Upper lobe of left lung (tissue), 6 donors: ENCODE results near the gene MAPK8. TPM values are rescaled to one million over a fixed set of nuclear protein-coding genes. Genes with fewer than 3 reads are reported as not detected.
"Not testable (repeated sequence)": the region's sequence is repeated elsewhere in the genome, so short reads cannot be mapped to it uniquely, and the experiment has no call there.

Experiments
- ATAC-seq, 2 donors: fragments of 200-7000 bp; cut with Tn5 transposase; one replicate each; pipeline ENCODE4 v1.9.1; 2022; ENCODE audit warnings: mild to moderate bottlenecking in 2 of 2, moderate library complexity in 2 of 2; ENCODE audit not compliant: low FRiP score in 2 of 2
- DNase-seq, 2 donors: peaks; one replicate each; pipeline ENCODE4 v3.0.0-alpha.2; 2019 to 2020
- H3K27ac ChIP-seq, 4 donors: fragments of 200-600 bp; sonication (generic); one replicate each; pipeline ENCODE4 v1.5.1; 2016 to 2019
- H3K27me3 ChIP-seq, 4 donors: fragments of 200-600 bp; sonication (generic); one replicate each; pipeline ENCODE4 v1.5.1; 2017 to 2019
- H3K36me3 ChIP-seq, 4 donors: fragments of 200-600 bp; sonication (generic); one replicate each; pipeline ENCODE4 v1.5.1; 2016 to 2019
- H3K4me1 ChIP-seq, 4 donors: fragments of 200-600 bp; sonication (generic); one replicate each; pipeline ENCODE4 v1.5.1; 2018 to 2019
- H3K4me3 ChIP-seq, 4 donors: fragments of 200-600 bp; sonication (generic); one replicate each; pipeline ENCODE4 v1.5.1; 2017 to 2019; ENCODE audit warnings: mild to moderate bottlenecking in 2 of 4, moderate library complexity in 1 of 4
- H3K9me3 ChIP-seq, 4 donors: fragments of 200-600 bp; sonication (generic); one replicate each; pipeline ENCODE4 v1.5.1; 2018 to 2019
- EP300 ChIP-seq, 4 donors: sonication (generic); formaldehyde crosslinking; IDR thresholded peaks; one replicate each; pipeline ENCODE4 v1.5.1; 2017; ENCODE audit warnings: antibody characterized with exemption in 4 of 4, control low read depth in 2 of 4
- POLR2A ChIP-seq, 4 donors: fragments of 450-650 bp; IDR thresholded peaks; one replicate each; pipeline ENCODE4 v1.5.1; 2016 to 2017; ENCODE audit warnings: antibody characterized with exemption in 4 of 4, mild to moderate bottlenecking in 2 of 4
- POLR2AphosphoS5 ChIP-seq, 2 donors: sonication (generic); formaldehyde crosslinking; IDR thresholded peaks; one replicate each; pipeline ENCODE4 v1.5.1; 2017; ENCODE audit warnings: antibody characterized with exemption in 2 of 2
- WGBS, 2 donors: methylation state at CpG; one replicate each; pipeline ENCODE4 v1.1.5; 2017 to 2018; 5-methylcytosine and 5-hydroxymethylcytosine counted together
- total RNA-seq, 6 donors: library from RNA; depleted of rRNA in 4 of 6; stranded (reverse); fragments of >200 nt in 4 of 6; gene quantifications; one replicate each; pipeline versions ENCODE4 v1.1.0 to v1.2.1, GENCODE V29; 2016 to 2021
- TF ChIP-seq, protein P1 (sequence below), 6 experiments: fragments of 450-650 bp in 4 of 6; fragments of 200-600 bp in 2 of 6; sonication (generic) in 2 of 6; IDR thresholded peaks; one replicate each; pipeline ENCODE4 v1.5.1; 2016 to 2019; ENCODE audit warnings: antibody characterized with exemption in 6 of 6
- donor health status: DM: no; HTN: no; CAD: no; lungs with moderate emphysema.
- donor health status: DM: no; HTN: yes; CAD: no; lungs with severe emphysema.

MAPK8 gene
- total RNA-seq, 6 donors from 2014 or later, result 33.6 to 61.6 (median 46.6) TPM

- DNase-seq (no peak), ATAC-seq (no peak)
- WGBS, 2 donors, result 85 to 92% methylated on average over 2 of the region's 2 CpGs
- no peaks in the 10 kb centered on the region for H3K36me3 ChIP-seq
- H3K27ac ChIP-seq, result no peak overlapping the region
- TF ChIP-seq POLR2AphosphoS5 (IDR thresholded peaks at IDR 0.05), result no peak
- TF ChIP-seq, protein P1, sequence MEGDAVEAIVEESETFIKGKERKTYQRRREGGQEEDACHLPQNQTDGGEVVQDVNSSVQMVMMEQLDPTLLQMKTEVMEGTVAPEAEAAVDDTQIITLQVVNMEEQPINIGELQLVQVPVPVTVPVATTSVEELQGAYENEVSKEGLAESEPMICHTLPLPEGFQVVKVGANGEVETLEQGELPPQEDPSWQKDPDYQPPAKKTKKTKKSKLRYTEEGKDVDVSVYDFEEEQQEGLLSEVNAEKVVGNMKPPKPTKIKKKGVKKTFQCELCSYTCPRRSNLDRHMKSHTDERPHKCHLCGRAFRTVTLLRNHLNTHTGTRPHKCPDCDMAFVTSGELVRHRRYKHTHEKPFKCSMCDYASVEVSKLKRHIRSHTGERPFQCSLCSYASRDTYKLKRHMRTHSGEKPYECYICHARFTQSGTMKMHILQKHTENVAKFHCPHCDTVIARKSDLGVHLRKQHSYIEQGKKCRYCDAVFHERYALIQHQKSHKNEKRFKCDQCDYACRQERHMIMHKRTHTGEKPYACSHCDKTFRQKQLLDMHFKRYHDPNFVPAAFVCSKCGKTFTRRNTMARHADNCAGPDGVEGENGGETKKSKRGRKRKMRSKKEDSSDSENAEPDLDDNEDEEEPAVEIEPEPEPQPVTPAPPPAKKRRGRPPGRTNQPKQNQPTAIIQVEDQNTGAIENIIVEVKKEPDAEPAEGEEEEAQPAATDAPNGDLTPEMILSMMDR (IDR thresholded peaks at IDR 0.05), result no peak
- H3K4me3 ChIP-seq, result no peak overlapping the region
- H3K27me3 ChIP-seq, result no peaks in the 10 kb centered on the region
- H3K4me1 ChIP-seq, result no peaks in the 10 kb centered on the region
- peaks cover 0 to 7% (median 0%) of the 10 kb centered on the region in 4 donors for H3K9me3 ChIP-seq
Observed at GRCh38 chr10:48279081-48279751, 27.3 kb upstream of the MAPK8 start.

DNA sequence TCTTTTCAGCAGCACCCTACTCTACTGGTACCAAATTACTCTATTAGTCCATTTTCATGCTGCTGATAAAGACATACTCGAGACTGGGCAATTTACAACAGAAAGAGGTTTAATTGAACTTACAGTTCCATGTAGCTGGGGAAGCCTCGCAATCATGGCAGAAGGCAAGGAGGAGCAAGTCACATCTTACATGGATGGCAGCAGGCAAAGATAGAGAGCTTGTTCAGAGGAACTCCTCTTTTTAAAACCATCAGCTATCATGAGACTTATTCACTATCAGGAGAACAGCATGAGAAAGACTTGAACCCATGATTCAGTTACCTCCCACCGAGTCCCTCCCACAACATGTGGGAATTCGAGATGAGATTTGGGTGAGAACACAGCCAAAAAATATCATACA, 24.8 kb upstream of the MAPK8 start:
- not testable (repeated sequence) for H3K27ac ChIP-seq, H3K36me3 ChIP-seq, H3K27me3 ChIP-seq, H3K9me3 ChIP-seq, H3K4me1 ChIP-seq, DNase-seq, H3K4me3 ChIP-seq, ATAC-seq
- WGBS, 2 donors, result 64 to 82% methylated on average over 4 of the region's 4 CpGs

DNA sequence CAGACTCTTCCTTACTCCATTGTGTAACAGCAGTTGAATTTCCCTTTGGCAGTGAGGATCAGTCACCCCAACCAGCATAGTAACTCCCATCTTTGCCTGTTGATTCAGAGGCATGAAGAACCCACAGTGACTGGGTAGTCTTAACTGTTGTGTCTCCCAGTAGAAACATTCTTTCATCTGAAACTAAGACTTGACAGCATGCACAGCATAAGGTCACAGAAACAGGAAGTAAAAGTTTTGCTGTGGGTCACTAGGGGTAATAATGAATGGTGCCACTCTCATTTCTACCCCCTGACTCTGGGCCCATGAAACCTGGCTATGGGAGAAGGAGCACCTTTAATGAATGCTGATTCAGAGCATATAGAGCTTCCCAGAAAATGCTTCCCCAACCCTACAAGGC, 23.6 kb upstream of the MAPK8 start:
- Histone ChIP-seq H3K9me3 (peaks cover 0 to 7% (median 0%) of the 10 kb centered on the region in 4 donors), H3K27me3 (no peaks in the 10 kb centered on the region), H3K27ac (no peak overlapping the region), H3K4me1 (peaks cover 0 to 3% (median under 1%) of the 10 kb centered on the region in 4 donors), H3K4me3 (no peak overlapping the region), H3K36me3 (no peaks in the 10 kb centered on the region)
- TF ChIP-seq EP300 (IDR thresholded peaks at IDR 0.05) (no peak), POLR2A (IDR thresholded peaks at IDR 0.05) (no peak), POLR2AphosphoS5 (IDR thresholded peaks at IDR 0.05) (no peak)
- TF ChIP-seq, protein P1 (IDR thresholded peaks at IDR 0.05), result no peak
- ATAC-seq (no peak), DNase-seq (no peak)

GRCh38 chr10:48284002-48284546, 22.4 kb upstream of the MAPK8 start:
- DNase-seq (no peak), ATAC-seq (no peak)
- H3K4me1 ChIP-seq, result peaks cover 0 to 6% (median 1%) of the 10 kb centered on the region in 4 donors
- no peak overlapping the region for H3K27ac ChIP-seq
- H3K36me3 ChIP-seq, result no peaks in the 10 kb centered on the region
- no peak overlapping the region for H3K4me3 ChIP-seq
- WGBS, 2 donors, result 82 to 86% methylated on average over 2 of the region's 2 CpGs
- H3K9me3 ChIP-seq, result peaks cover 0 to 7% (median 0%) of the 10 kb centered on the region in 4 donors
- TF ChIP-seq, protein P1 (IDR thresholded peaks at IDR 0.05), result no peak
- TF ChIP-seq POLR2A (IDR thresholded peaks at IDR 0.05) (no peak), POLR2AphosphoS5 (IDR thresholded peaks at IDR 0.05) (no peak), EP300 (IDR thresholded peaks at IDR 0.05) (no peak)
- no peaks in the 10 kb centered on the region for H3K27me3 ChIP-seq

DNA sequence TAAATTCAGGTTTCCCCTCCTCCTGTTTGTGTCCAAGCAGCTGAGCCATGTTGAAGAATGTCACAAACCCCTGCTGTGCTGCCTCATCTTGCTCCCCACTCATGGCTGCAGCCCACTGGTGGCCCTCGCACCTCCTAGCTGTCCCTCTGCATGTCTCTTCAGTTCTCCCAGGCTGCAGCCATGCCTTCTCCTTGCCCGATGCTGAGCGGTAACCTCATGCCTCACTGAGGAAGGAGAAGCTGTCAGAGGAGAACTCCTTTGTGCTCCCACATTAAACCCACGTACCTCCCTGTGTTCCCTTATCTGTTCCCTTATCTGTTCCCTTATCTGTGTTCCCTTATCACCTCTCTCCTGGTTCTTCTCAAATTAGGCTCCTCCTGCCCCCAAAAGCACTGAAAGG, 21.7 kb upstream of the MAPK8 start:
- H3K4me1 ChIP-seq, result peaks cover 0 to 6% (median 1%) of the 10 kb centered on the region in 4 donors
- DNase-seq (no peak), ATAC-seq (no peak)
- H3K36me3 ChIP-seq, result no peaks in the 10 kb centered on the region
- no peak overlapping the region for H3K27ac ChIP-seq
- peaks cover 0 to 7% (median 0%) of the 10 kb centered on the region in 4 donors for H3K9me3 ChIP-seq
- no peaks in the 10 kb centered on the region for H3K27me3 ChIP-seq
- WGBS, 2 donors, result 50 to 65% methylated on average over 4 of the region's 4 CpGs
- no peak overlapping the region for H3K4me3 ChIP-seq
- TF ChIP-seq, protein P1 (IDR thresholded peaks at IDR 0.05), result no peak
- TF ChIP-seq EP300 (IDR thresholded peaks at IDR 0.05), result no peak
- no peak for TF ChIP-seq POLR2A (IDR thresholded peaks at IDR 0.05)
- no peak for TF ChIP-seq POLR2AphosphoS5 (IDR thresholded peaks at IDR 0.05)
